RWPE2 (cell line): ENCODE results near the gene BHLHA15.

Experiments
- ATAC-seq: fragments of 200-7000 bp; cut with Tn5 transposase; 3 replicates; pipeline ENCODE4 v1.9.1; 2021; ENCODE audit warnings: low read depth
- DNase-seq: peaks from one replicate; pipeline ENCODE4 v3.0.0-alpha.2; 2020; ENCODE audit warnings: low spot score
- H3K27ac ChIP-seq: fragments of 450-650 bp; 2 replicates; pipeline ENCODE4 v1.5.1; 2017; ENCODE audit warnings: mild to moderate bottlenecking; ENCODE audit not compliant: poor library complexity, severe bottlenecking
- H3K27me3 ChIP-seq: fragments of 250-450 bp; sonication (Bioruptor Pico); 2 replicates; pipeline ENCODE4 v1.5.1; 2021; ENCODE audit warnings: mild to moderate bottlenecking, moderate library complexity; ENCODE audit not compliant: insufficient read depth, poor library complexity, severe bottlenecking
- H3K36me3 ChIP-seq: fragments of 250-450 bp; sonication (Bioruptor Pico); 2 replicates; pipeline ENCODE4 v1.5.1; 2020; ENCODE audit warnings: low read depth, mild to moderate bottlenecking, moderate library complexity
- H3K4me1 ChIP-seq: fragments of 250-450 bp; sonication (Bioruptor Pico); 2 replicates; pipeline ENCODE4 v1.5.1; 2021; ENCODE audit warnings: mild to moderate bottlenecking, moderate library complexity; ENCODE audit not compliant: insufficient read depth, poor library complexity, severe bottlenecking
- H3K4me3 ChIP-seq: fragments of 250-450 bp; sonication (Bioruptor Pico); 2 replicates; pipeline ENCODE4 v1.5.1; 2021; ENCODE audit warnings: mild to moderate bottlenecking, moderate library complexity; ENCODE audit not compliant: severe bottlenecking
- H3K9me3 ChIP-seq: fragments of 250-450 bp; sonication (Bioruptor Pico); 2 replicates; pipeline ENCODE4 v1.5.1; 2021; ENCODE audit warnings: mild to moderate bottlenecking, moderate library complexity; ENCODE audit not compliant: severe bottlenecking
- TF ChIP-seq, protein P1 (sequence below): fragments of 450-650 bp; IDR thresholded peaks from one replicate; pipeline ENCODE4 v1.5.1; 2017; ENCODE audit warnings: mild to moderate bottlenecking, moderate library complexity; ENCODE audit not compliant: poor library complexity, severe bottlenecking

The BHLHA15 gene

GRCh38 chr7:98203261-98203963 lies 7.8 kb upstream of the BHLHA15 start:
- no peaks in the 10 kb centered on the region; the same call in 1 of the 2 replicates for H3K36me3 ChIP-seq
- H3K27ac ChIP-seq: no peak overlapping the region
- ATAC-seq (no peak), DNase-seq (no peak)
- H3K27me3 ChIP-seq: no peaks in the 10 kb centered on the region
- H3K4me3 ChIP-seq: no peak overlapping the region
- TF ChIP-seq, protein P1, sequence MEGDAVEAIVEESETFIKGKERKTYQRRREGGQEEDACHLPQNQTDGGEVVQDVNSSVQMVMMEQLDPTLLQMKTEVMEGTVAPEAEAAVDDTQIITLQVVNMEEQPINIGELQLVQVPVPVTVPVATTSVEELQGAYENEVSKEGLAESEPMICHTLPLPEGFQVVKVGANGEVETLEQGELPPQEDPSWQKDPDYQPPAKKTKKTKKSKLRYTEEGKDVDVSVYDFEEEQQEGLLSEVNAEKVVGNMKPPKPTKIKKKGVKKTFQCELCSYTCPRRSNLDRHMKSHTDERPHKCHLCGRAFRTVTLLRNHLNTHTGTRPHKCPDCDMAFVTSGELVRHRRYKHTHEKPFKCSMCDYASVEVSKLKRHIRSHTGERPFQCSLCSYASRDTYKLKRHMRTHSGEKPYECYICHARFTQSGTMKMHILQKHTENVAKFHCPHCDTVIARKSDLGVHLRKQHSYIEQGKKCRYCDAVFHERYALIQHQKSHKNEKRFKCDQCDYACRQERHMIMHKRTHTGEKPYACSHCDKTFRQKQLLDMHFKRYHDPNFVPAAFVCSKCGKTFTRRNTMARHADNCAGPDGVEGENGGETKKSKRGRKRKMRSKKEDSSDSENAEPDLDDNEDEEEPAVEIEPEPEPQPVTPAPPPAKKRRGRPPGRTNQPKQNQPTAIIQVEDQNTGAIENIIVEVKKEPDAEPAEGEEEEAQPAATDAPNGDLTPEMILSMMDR: no peak
- H3K9me3 ChIP-seq: no peaks in the 10 kb centered on the region
- no peaks in the 10 kb centered on the region for H3K4me1 ChIP-seq

DNA sequence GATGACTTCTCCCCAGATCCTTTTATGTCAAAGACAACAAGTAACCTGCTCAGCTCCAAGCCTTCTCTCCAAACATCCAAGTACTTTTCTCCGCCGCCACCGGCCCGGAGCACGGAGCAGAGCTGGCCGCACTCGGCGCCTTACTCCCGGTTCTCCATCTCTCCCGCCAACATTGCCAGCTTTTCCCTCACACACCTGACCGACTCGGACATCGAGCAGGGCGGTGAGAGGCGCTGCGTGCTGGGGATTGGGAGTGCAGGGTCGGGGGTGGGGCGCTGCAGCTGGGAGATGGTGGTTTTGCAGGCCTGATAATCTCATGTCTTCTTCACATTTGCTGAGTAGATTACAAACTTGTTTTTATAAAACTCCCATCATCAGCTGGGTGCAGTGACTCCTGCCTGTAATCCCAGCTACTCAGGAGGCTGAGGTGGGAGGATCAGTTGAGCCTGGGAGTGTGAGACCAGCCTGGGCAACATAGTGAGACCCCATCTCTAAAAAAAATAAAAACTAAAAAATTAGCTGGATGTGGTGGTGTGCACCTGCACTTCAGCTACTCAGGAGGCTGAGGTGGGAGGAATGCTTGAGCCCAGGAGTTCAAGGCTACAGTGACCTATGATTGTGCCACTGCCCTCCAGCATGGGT lies 7.2 kb upstream of the BHLHA15 start:
- DNase-seq: no peak
- Histone ChIP-seq H3K27ac (no peak overlapping the region), H3K9me3 (no peaks in the 10 kb centered on the region), H3K36me3 (no peaks in the 10 kb centered on the region; the same call in 1 of the 2 replicates), H3K27me3 (no peaks in the 10 kb centered on the region), H3K4me3 (no peak overlapping the region), H3K4me1 (no peaks in the 10 kb centered on the region)
- TF ChIP-seq, protein P1: no peak
- ATAC-seq: no peak

GRCh38 chr7:98204670-98205069 lies 6.6 kb upstream of the BHLHA15 start:
- Histone ChIP-seq H3K4me3 (no peak overlapping the region), H3K4me1 (no peaks in the 10 kb centered on the region), H3K9me3 (no peaks in the 10 kb centered on the region), H3K27me3 (no peaks in the 10 kb centered on the region), H3K36me3 (no peaks in the 10 kb centered on the region; the same call in 1 of the 2 replicates), H3K27ac (no peak overlapping the region)
- ATAC-seq (no peak), DNase-seq (no peak)
- TF ChIP-seq, protein P1: no peak

DNA sequence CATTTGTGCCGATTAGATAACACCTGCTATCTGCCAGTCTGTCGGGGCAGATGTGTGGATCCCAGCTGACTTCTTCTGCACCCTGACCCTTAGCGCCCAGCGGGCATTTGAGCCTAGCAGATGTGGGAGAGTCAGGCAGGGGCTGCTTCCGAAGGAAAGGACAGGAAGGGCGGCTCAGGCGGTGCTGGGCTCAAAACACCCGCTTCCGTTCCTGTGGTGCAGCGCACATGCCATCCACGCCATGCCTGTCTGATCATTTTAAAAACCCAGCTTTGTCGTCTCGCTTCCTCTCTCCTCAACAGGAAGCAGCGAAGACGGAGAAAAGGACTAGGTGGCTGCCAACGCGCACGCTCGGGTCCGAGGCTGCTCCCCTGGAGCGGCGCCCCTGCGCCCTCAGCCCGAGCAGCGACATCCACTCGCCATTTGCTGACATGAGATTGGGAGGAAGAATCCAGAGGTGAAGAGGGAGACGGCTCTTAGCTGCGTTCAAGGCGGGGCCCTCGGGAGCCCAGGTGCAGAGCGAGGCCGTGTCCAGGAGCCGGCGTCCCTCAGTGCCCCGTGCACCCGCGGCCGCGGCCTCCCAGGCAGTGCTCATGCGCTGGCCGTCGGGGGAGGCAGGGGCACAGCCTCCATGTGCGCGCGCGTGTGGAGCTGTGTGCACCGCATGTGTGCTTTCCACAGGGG lies 5.9 kb upstream of the BHLHA15 start:
- no peaks in the 10 kb centered on the region for H3K9me3 ChIP-seq
- H3K27ac ChIP-seq: no peak overlapping the region
- H3K36me3 ChIP-seq: no peaks in the 10 kb centered on the region; the same call in 1 of the 2 replicates
- TF ChIP-seq, protein P1: no peak
- H3K27me3 ChIP-seq: no peaks in the 10 kb centered on the region
- DNase-seq (no peak), ATAC-seq (no peak)
- no peaks in the 10 kb centered on the region for H3K4me1 ChIP-seq
- H3K4me3 ChIP-seq: no peak overlapping the region
